Measurements from ENCODE around the gene TNFRSF25.
"Not testable (repeated sequence)": the region's sequence is repeated elsewhere in the genome, so short reads cannot be mapped to it uniquely, and the experiment has no call there.

TNFRSF25 gene

DNA sequence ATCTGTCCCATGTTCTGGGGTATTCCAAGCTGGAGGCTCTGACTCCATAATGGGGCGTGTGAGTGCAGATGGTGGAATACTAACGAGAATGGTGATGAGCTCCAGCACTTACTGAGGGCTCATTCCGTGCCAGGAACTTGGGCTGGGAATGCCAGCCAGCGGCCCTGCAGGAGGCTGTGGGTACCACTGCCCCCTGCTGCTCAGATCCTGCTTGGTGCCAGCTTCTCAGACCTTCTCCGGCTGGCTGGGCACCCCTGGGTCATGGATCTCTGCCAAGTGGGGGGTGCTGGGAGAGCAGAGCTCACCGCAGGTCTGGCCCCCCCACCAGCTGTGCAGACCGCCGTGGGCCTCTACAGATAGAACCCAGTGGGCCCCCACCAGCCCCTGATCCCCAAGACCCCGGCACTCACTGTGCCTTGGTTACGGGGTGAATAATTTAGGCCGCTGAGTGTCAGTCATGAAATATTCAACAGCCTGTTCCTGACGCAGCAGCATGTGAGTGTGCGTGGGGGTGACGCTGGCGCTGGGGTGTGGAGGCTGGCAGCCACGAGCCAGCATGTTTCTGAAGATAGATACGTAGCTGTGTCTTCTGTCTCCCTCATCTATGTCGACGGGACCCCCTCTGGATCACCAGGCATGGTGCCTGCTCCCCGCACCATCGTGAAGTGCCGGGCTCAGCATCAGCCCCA lies 28.8 kb downstream of the TNFRSF25 start:
- peak in 54 of 58 donors; percentile 10 to 83 (median 57) for DNase-seq

DNA sequence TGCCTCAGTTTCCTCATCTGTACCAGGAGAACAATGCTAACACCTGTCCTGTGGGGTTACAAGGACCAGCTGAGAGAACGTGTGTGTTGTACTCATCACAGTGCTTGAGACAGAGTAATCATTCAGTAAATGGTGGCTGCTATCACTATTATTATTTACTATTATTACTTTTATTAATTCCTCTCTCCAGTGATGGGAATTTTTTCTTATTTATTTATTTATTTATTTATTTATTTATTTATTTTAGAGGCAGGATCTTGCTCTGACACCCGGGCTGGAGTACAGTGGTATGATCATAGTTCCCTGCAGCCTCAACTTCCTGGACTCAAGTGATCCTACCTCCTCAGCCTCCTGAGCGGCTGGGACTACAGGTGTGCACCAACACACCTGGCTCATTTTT lies 29.7 kb downstream of the TNFRSF25 start:
- DNase-seq: not testable (repeated sequence)

DNA sequence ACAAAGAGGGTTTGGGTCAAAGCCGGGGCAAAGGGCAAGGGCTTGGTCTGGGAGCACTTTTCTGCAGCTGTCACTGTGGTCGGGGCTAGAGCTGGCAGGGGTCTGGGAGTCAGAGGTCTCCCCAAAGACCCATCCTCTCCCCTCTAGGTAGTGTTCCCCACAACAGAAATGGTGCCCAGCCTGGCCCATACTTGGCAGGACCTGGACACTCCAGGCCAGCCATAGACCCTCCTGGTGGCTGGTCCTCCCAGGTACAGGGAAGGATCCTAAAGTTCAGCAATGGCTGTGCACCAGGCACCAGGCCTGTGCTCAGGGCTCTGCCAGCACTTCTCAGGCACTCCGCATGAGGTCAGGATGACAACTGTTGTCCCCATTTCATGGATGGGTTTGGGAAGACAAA lies 30.4 kb downstream of the TNFRSF25 start:
- no peak for DNase-seq

DNA sequence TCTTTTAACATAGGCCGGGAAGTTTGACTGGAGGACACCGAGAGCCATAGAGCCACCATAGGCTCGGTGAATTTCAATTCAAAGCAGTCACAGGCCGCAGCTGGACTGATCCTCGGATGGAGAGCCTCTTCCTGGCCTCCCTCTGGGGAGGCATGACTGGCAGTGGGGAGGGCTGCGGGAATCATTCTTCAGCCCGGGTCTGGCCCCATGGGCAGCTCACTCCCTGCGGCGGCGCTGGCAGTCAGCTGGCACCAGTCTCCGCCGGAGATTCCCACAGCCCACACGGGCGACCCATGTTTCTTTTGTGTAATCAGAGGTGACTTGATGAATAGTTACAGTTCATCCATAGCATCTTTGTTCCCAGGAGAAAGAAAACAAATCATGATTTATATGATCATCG lies 30.8 kb downstream of the TNFRSF25 start:
- DNase-seq: no peak

DNA sequence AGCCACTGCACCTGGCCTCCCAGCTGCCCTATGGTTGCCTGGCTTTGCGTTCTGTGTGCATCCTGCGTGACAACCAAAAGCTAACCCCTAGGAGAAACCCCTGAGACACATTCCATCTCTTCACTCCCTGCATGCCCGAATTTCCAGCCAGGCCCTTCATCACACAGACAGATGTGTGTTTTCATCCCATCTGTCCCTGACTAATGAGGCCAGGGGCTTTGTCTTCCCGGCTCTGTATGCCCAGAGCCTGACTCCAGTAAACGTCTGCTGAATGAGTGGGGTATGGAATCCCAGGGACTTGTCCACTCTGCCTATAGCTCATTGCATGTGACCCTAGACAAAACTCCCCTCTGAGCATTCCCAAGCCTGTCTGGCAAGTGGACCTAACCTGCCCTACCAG lies 31.8 kb downstream of the TNFRSF25 start:
- DNase-seq: no peak

DNA sequence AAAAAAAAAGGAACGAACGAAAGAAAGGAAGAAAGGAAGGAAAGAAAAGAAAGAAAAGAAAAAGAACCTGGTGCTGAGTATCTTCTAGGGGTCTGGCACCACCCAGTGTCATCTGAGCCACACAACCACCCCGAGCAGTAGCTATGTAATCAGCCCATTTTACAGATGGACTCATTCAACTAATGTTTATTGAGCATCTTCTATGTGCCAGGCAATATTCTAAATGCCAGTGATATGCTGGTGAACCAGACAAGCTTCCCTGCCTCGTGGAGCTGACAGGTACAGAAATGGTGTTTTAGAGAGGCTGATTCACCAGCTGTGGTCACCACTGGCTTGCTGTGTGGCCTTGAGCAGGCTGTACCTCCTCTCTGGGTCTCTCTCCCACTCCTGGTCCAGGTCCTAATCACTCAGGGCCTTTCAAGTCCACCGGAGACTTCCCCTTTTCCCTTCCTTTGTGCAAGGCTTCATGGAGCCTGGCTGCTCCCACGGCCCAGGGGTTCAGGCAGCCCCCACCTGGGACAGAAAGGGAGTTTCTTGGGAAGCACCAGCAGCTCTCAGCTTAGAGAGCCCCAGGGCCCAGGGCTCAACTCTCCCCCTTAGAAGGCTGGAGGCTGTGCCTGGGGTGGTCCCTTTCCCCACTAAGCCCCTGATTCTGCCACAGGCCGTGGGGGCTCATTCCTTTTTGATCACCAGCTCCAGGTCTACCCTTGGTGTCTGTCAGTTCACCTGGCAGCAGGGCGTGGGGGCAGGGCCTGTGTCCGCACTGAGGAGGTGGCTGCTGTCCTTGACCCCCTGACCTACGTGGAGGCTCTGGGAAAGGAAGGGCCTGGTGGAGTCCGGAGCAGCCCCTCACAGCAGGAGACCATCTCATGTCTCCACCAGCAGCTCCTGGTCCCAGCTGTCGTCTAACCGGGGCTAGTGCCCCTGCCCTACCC lies 34.1 kb downstream of the TNFRSF25 start:
- DNase-seq: not testable (repeated sequence)

DNA sequence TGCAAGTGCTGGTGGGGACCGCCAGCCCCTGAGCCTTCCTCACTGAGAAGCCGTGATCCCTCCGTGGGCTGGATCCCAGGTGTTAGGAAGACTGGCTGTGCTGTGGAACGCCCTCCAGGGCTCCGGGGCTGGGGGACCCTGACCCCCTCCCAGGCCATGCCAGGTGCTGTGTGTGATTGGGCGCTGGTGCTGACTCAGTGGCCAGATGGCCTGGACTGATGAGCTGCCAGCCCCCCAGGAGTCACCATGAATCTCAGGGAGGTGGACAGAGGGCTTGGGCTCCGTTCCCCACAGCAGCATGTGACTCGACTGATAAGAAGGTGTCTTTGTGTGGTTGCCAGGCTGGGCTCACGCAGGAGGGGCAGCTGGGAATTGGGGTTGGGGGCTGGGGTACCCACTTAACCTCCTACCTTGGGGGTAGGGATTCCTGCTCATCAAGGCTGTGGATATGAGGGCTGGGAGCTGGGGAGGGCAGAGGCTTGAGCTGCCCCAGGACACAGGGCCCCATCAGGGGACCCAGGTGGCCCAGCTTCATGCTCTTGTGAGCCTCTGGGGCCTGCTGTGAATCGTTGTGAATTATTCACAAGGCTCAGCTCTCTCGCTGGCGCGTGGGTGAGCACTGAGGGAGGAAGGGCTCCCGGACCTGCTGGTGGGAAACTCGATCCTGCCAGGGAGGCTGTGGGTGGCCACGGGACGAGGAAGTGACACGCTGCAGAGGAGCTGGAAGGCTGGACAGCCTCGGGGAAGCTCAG lies 36.1 kb downstream of the TNFRSF25 start:
- DNase-seq: peak in 16 of 58 donors; percentile 9 to 62 (median 24)

DNA sequence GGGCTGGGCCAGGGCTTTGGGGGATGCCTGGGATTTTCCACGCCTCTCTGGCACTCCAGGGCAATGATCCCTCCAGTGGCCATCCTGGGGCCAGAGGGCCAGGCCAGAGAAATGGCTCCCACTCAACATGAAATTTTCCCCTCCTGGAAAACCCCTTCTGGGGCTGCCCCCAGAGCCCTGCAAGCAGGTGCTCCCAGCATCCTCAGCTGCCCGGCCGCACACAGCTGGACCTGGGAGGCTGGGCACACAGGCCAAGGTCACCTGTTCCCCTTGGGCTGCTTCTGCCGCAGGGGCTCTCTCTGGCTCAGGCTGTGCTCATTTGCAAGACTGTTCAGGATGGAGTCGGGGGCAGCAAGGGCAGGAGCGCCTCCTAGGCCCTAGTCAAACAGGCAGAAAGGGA lies 37.5 kb downstream of the TNFRSF25 start:
- not testable (repeated sequence) for DNase-seq

DNA sequence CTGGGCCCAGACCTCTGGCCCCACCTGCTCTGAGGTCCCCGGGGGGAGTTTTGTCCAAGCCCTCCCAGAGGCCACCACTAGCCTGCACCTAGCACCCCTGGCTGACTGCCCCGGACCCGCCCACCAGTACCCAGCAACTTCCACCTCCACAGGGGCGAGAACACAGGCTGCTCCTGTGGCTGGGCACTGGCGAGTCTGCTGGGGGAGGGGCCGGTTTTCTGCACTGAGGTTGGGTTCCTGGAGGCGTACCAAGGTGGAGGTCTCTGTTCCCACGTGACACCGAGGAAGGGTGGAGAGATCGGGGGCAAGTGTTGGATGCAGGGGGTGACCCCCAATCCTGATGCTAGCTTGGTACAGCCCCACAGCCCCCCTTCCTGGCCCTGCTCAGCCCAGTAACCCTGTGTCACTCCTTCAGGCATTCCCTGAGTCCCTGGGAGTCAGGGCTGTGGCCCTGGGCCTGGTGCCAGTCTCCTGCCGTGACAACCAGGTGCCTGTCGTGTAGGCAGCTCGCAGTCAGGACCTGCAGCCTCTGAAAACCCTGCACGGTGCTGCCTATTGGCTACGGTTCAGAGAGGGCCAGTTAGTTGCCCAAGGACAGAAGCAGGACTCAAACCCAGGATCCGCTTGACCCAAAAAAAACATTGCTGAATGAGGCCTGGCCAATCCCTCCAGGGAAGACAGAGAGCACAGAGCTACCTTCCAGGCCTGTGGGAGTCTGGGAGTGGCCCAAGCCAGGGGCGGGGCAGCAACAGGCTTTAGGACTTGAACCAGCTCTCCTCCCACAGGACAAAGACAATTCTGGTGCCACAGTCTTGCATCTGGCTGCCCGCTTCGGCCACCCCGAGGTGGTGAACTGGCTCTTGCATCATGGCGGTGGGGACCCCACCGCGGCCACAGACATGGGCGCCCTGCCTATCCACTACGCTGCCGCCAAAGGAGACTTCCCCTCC lies 38.3 kb downstream of the TNFRSF25 start:
- DNase-seq: no peak

DNA sequence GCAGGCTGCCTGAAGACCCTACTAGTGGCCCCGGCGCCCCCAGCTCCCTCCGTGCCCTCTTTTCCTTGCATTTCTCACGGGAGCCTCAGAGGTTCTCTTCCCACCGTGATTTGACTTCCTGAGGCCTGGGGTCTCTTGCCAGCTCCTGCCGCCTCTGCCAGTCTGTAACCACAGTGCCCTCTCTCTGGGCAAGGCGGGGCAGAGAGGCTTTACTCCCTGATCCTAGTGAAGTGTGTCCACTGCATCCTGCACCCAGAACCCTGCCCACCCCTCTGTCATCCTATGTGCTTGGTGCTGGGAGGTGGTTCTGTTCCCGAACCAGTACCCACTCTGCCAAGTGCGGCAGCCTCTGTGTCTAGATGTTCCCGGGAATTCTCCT lies 39.0 kb downstream of the TNFRSF25 start:
- no peak for DNase-seq

DNA sequence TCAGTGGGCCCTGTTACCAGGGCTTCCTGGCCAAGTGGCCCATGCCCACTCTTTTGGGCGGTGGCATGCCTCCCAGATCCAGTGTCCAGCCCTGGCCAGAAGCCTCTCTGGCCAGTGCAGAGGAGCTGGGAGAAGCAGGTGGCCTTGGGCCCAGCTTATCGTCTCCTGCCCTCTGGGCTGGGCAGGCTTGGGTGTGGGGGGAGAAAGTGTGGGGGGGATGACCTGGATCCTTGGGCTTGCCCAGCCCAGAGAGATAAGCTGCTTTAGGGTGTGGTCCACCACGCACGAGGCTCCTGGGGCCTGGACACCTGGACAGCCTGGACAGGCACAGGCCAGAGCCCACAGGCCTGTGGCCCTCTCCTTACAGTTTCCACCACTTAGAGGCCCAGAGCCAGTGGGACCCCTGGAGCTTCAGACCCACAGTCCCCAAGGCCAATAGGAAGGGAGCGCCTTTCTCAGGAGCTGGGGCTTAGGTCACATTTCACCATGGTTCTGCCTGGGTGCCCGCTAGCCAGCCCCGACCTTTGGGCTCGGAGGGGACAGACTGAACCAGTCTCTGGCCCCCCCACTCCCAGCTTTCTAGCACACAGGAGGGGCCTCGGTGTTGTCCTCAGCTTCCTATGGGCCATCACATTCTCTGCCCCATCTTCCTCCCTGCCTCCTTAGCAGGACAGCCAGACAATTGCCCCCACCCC lies 39.5 kb downstream of the TNFRSF25 start:
- no peak for DNase-seq

DNA sequence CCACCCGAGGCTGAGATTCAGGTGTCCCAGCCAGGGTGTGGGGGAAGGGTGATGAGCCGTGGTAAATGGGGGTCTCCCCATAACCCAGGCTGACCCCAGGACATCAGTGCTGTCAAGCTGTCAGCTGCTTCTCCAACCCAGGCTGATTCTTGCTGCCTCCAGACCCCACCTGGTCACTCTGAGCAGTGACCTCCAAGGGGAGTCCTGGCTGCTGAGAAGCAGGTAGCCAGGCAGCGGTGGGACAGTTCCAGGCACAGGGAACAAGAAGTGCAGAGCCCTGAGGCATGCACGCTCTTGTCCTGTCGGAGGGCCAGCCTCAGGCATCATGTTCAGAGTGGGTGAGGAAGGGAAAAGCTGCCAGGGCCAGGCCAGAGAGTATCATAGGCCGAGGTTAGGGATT lies 40.3 kb downstream of the TNFRSF25 start:
- no peak for DNase-seq

DNA sequence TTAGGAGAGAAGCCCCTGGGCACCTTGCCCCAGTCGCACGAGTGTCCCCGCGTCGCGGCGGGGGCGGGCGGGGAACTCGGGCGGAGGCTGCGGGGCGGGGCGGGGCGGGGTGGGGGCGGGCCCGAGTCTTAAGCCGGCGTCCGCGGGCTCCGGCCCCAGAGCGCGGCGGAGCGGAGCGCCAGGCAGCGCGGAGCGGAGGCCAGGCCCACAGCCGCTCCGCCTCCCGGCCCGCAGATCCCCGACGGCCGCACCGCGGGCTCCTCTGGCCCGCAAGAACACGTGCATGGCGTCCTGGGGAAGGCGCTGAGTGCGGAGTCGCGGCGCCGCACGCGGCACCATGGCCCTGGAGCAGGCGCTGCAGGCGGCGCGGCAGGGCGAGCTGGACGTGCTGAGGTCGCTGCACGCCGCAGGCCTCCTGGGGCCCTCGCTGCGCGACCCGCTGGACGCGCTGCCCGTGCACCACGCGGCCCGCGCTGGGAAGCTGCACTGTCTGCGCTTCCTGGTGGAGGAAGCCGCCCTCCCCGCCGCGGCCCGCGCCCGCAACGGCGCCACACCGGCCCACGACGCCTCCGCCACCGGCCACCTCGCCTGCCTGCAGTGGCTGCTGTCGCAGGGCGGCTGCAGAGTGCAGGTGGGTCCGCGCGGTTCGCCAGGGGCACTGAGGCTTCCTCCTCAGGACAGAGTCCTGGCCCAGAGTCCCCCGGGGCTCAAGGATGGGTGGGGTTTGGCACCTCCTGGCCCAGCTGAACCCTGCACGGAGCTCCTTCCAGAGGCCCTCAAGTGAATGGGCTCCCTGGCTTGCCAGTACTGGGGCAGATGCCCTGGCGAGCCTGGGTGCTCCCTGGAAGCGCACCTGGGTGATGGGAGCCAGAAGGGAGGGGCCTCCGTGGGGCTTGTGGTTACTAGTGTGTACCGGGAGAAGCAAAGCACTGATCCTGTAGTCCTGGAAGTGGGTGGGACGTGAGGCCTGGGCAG lies 41.1 kb downstream of the TNFRSF25 start, which contains the start of gene ESPN:
Gene ESPN, plus strand, starts transcription at position 158 of the 975 bp plus-strand sequence. Its CDS starts 180 bp downstream, at position 338.
- DNase-seq: no peak

DNA sequence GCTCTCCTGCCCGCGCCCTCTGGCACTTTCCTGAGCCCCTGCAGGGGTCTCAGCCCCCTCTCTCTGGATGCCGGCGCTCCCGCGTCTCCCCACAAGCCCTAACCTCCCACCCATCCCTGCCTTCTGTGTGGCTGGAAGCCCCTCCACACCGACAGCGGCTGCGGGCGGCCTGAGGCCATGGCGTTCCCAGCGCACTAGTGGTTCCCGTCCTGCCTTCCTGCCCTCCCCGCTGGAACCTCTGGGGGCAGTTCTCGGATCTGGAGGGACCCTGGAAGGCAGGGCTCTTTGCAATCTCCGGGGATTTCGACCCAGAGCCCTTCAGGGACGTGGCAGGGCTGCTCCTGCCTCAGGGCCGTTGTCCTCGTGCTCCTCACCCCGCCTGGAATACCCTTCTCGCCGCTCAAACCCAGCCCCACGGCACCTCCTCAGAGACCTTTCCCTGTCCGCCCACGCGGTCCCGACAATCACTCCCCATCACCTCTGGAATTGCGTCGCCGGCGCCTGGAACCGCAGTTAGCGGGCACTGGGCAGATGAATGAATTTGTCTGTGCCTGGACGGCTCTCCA lies 41.9 kb downstream of the TNFRSF25 start:
- no peak for DNase-seq

DNA sequence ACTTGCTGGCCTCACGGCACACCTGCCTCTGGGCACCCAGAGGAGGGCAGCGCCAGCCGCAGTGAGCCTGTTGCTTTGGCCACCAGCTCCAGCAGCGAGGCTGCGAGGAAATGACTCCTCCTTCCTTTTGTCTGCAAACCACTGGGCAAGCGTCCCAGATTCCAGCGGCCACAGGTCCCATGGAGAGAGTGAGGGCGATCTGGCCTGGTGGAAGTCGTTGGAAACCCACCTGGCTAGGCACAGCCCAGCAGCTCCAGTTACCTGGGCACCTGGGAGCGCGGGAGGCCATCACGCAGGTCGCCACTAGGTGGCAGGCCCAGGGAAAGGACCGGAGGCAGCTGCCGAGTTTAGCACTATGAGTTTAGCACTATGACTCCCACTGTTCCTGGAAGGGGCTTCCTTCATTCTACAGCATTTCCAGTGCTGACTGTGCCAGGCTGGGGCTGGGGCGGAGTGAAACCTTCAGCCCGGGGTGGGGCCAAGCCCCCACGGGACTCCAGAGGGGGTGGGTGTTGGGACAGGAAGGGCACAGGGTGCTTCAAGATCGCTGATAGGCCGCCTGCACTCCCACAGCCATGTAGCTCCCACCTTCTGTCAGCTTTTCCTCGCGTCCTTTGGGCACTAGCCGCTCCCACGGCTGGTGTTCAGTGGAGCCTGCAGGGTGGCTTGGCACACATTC lies 42.5 kb downstream of the TNFRSF25 start:
- DNase-seq: peak in 6 of 58 donors; percentile 1 to 28 (median 5)

DNA sequence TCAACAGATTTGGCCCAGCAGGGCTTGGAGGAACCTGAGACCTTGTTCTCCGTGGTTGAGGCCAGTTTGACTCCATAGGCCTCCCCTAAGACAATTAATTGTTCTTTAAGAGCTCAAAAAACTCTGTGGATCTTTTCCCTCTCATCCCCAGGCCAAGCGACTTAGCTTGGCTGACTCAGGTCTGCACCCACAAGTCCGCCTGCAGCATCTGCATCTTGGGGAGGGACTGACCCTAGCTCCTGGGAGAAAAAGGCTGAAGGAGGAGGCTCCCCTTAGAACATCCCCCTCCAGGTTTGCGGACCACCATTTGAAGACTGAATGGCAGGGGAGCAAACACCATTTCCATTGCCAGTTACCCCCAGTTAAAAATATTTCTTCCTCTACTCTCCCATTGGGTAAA lies 44.7 kb downstream of the TNFRSF25 start:
- DNase-seq: no peak

DNA sequence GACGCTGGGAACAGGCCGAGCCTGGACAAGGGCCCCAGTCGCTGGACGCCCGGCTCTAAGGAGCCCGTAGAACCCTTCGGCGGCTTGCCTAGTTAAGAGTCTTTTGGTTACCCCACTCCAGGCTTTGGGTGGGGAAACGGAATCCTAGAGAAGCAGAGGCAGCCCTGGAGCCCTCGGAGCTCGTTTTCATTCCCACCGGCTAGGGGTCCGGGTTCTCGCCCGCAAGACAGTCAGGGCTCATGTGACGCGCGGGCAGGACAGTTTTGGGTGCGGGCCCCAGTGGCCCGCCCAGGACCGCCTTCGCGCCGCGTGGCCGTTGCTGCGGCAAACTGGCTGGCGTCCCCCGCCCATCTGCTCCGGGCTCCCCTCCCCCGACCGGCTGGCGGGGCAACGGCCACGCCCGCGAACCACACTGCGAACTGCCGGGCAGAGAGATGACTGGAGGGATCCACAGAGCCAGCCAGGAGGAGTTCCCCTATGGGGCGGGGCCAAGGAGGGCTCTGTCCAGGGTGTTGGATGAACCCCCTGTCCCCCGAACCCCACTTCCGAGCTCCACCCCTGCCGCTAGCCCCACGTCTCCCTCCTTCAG lies 45.4 kb downstream of the TNFRSF25 start:
- DNase-seq: no peak
